SU-DHL-6 (cell line): Measurements from ENCODE around the gene TXNRD2.

Experiments
- H2AFZ ChIP-seq: fragments of 200-600 bp; sonication (generic); 2 replicates; pipeline ENCODE4 v1.6.1; 2014; ENCODE audit warnings: low read depth, mild to moderate bottlenecking, moderate library complexity, mixed read lengths, antibody characterized with exemption, low read length; ENCODE audit not compliant: severe bottlenecking
- H3F3A ChIP-seq: fragments of 200-600 bp; shearing (Covaris generic); 2 replicates; pipeline ENCODE4 v1.6.0; 2016; ENCODE audit warnings: antibody characterized with exemption, mild to moderate bottlenecking; ENCODE audit not compliant: insufficient read depth
- H3K27ac ChIP-seq: fragments of 200-600 bp; sonication (generic); 2 replicates; pipeline ENCODE4 v1.5.1; 2016; ENCODE audit warnings: low read depth, mild to moderate bottlenecking, low read length, moderate library complexity, mixed read lengths
- H3K27me3 ChIP-seq: fragments of 200-600 bp; sonication (generic), shearing (Covaris generic); 2 replicates; pipeline ENCODE4 v1.6.0; 2014; ENCODE audit warnings: mild to moderate bottlenecking, low read length
- H3K36me3 ChIP-seq: fragments of 200-600 bp; sonication (generic); 2 replicates; pipeline ENCODE4 v1.6.1; 2014; ENCODE audit warnings: mild to moderate bottlenecking, low read length, mixed read lengths
- H3K4me2 ChIP-seq: fragments of 300-600, 200-600 bp; shearing (Covaris generic), sonication (generic); 2 replicates; pipeline ENCODE4 v1.6.0; 2014; ENCODE audit warnings: low read length, low read depth, mild to moderate bottlenecking; ENCODE audit not compliant: poor library complexity, severe bottlenecking
- H3K4me3 ChIP-seq: fragments of 200-600 bp; sonication (generic); 2 replicates; pipeline ENCODE4 v1.5.1; 2014; ENCODE audit warnings: antibody characterized with exemption, low read length, mild to moderate bottlenecking, mixed read lengths; ENCODE audit not compliant: insufficient read depth, poor library complexity, severe bottlenecking
- H3K79me2 ChIP-seq: fragments of 200-600 bp; sonication (generic); 2 replicates; pipeline ENCODE4 v1.6.1; 2014; ENCODE audit warnings: mild to moderate bottlenecking, low read length, moderate library complexity; ENCODE audit not compliant: insufficient read depth
- H3K9ac ChIP-seq: fragments of 200-600 bp; sonication (generic); 2 replicates; pipeline ENCODE4 v1.7.0; 2014; ENCODE audit warnings: mild to moderate bottlenecking, low read length
- H3K9me2 ChIP-seq: fragments of 200-600 bp; sonication (generic); replicated peaks from 2 replicates; pipeline ENCODE4 v1.6.1; 2014; ENCODE audit warnings: low read length; ENCODE audit not compliant: insufficient read depth
- H3K9me3 ChIP-seq: fragments of 200-600 bp; sonication (generic); 2 replicates; pipeline ENCODE4 v1.6.1; 2014; ENCODE audit warnings: low read length, mixed read lengths; ENCODE audit not compliant: insufficient read depth
- H4K20me1 ChIP-seq: fragments of 200-600 bp; sonication (generic); 2 replicates; pipeline ENCODE4 v1.6.1; 2014; ENCODE audit warnings: low read depth, mild to moderate bottlenecking, antibody characterized with exemption, low read length, moderate library complexity, mixed read lengths
- EZH2phosphoT487 ChIP-seq: fragments of 200-600 bp; sonication (generic), shearing (Covaris generic); conservative IDR thresholded peaks from 2 replicates; pipeline ENCODE4 v1.6.1; 2018; ENCODE audit warnings: mild to moderate bottlenecking, antibody characterized with exemption, low read length, moderate library complexity, mixed read lengths
- TF ChIP-seq, protein P1 (sequence below): fragments of 200-600 bp; sonication (generic); IDR thresholded peaks from one replicate; pipeline ENCODE4 v1.5.1; 2017; ENCODE audit warnings: antibody characterized with exemption, mild to moderate bottlenecking, low read length, moderate library complexity; ENCODE audit not compliant: insufficient read depth, poor library complexity, severe bottlenecking

Gene TXNRD2

DNA sequence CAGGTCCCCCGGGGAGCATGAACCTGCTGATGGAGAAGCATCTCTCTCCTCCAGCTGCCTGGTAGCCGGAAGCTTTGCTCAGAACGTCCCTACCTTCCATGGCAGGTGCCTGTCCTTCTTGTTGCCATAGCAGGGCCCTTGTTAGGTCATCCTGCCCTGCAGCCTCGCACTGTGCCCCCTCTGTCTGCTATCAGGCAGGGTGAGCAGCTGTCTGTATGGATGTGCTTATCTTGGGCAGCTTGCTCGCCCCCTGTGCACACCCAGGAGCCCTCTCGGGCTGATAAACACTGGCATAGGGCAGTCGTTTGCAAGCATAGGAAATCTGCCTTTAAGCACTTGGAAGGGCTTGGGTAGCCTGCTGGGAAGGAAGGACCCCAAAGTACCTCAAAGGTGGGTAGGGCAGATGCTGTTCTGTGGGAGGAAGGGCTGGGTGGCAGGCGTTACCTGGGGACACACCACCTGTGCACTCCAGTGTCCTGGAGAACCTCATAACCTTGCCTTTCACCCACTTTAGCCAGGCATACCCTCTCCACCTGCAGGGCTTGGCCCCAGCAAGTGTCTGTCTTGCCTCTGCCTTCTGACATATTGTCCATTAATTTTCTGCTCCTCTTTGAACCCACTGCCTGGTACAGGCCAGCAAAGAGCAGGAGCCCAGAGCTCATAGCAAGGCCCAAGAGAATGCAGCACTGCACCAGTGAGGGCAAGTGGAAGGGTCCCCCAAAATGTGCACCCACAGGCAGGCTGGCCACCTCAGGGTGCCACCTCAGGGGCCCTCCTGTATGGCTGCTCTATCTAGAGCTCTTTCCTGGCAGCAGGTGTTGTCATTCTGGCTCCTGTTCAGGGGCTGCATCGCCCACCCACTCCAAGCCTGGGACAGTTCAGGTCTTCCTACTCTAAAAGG lies 8.0 kb downstream of the TXNRD2 start:
- Histone ChIP-seq H2AFZ (no peak overlapping the region), H3K9me3 (no peaks in the 10 kb centered on the region), H4K20me1 (no peaks in the 10 kb centered on the region), H3K36me3 (no peaks in the 10 kb centered on the region), H3K79me2 (no peaks in the 10 kb centered on the region), H3K9ac (no peak overlapping the region), H3K4me2 (no peak overlapping the region), H3K27me3 (no peaks in the 10 kb centered on the region), H3K27ac (no peak overlapping the region), H3F3A (no peaks in the 10 kb centered on the region), H3K4me3 (no peak overlapping the region), H3K9me2 (no peaks in the 10 kb centered on the region)
- TF ChIP-seq, protein P1, sequence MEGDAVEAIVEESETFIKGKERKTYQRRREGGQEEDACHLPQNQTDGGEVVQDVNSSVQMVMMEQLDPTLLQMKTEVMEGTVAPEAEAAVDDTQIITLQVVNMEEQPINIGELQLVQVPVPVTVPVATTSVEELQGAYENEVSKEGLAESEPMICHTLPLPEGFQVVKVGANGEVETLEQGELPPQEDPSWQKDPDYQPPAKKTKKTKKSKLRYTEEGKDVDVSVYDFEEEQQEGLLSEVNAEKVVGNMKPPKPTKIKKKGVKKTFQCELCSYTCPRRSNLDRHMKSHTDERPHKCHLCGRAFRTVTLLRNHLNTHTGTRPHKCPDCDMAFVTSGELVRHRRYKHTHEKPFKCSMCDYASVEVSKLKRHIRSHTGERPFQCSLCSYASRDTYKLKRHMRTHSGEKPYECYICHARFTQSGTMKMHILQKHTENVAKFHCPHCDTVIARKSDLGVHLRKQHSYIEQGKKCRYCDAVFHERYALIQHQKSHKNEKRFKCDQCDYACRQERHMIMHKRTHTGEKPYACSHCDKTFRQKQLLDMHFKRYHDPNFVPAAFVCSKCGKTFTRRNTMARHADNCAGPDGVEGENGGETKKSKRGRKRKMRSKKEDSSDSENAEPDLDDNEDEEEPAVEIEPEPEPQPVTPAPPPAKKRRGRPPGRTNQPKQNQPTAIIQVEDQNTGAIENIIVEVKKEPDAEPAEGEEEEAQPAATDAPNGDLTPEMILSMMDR, result no peak
- no peak for TF ChIP-seq EZH2phosphoT487

DNA sequence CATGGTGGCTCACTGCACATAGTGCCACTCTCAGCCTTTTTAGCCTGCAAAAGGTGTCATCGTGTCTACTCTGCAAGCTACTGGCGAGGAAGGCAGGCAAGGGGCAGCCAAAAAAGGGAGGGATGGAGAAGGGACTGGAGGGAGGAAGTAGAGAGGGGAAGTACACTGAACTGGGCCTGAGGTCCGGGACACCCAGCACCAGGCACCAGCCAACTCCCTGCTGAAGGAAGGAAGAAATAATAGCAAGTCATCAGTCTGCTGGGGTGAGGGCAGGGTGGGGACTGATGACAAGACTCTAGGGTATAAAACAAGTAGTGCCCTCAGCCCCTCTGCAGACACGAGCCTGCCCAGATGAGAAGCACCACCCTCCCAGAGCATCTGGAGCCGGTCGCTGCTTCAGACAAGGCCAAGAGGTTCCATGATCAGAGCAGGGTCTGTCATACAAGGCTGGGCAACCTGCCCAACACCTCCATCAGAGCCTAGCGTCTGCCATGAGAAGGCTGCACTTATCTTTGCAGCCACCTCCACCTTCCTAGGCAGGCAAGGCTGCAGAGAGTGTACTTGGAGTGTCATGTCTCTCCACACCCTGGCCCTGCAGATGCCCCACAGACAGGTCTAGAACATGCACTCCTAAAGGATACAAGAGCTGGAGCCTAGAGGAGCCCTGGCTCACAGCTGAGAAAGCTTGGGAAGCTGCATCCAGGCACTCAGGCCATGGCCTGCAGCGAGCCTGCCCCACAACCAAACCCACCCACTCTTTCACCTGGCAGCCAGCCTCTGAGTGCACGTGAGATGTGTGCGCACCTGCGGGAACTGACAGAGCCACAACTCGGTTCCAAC lies 9.0 kb downstream of the TXNRD2 start:
- Histone ChIP-seq H3K4me2 (no peak overlapping the region), H3K9me3 (no peaks in the 10 kb centered on the region), H3K27ac (no peak overlapping the region), H3K27me3 (no peaks in the 10 kb centered on the region), H2AFZ (no peak overlapping the region), H3K79me2 (no peaks in the 10 kb centered on the region), H3K4me3 (no peak overlapping the region), H3K9me2 (no peaks in the 10 kb centered on the region), H3K36me3 (no peaks in the 10 kb centered on the region), H3K9ac (no peak overlapping the region), H3F3A (no peaks in the 10 kb centered on the region), H4K20me1 (no peaks in the 10 kb centered on the region)
- TF ChIP-seq, protein P1, result no peak
- TF ChIP-seq EZH2phosphoT487, result no peak

DNA sequence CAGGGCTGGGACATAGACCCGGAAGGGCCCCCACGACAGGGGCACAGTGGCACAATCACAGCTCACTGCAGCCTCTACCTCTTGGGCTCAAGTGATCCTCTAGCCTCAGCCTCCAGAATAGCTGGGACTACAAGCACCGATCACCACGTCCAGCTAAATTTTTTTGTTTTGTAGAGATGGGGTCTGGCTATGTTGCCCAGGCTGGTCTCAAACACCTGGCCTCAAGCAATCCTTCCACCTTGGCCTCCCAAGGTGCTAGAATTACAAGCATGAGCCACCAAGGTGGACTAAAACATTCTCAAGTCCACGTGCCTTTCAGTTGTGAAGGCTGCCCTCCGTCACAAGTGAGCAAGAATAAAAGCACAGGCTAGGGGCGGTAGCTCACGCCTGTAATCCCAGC lies 10.1 kb downstream of the TXNRD2 start:
- Histone ChIP-seq H4K20me1 (no peaks in the 10 kb centered on the region), H2AFZ (no peak overlapping the region), H3K27ac (no peak overlapping the region), H3K9ac (no peak overlapping the region), H3K27me3 (no peaks in the 10 kb centered on the region), H3K9me2 (no peaks in the 10 kb centered on the region), H3K9me3 (no peaks in the 10 kb centered on the region), H3K4me3 (no peak overlapping the region), H3K36me3 (no peaks in the 10 kb centered on the region), H3K79me2 (no peaks in the 10 kb centered on the region), H3K4me2 (no peak overlapping the region), H3F3A (no peaks in the 10 kb centered on the region)
- TF ChIP-seq EZH2phosphoT487, result no peak
- TF ChIP-seq, protein P1, result no peak
